Measurements from ENCODE around the gene IL32.

Gene IL32

DNA sequence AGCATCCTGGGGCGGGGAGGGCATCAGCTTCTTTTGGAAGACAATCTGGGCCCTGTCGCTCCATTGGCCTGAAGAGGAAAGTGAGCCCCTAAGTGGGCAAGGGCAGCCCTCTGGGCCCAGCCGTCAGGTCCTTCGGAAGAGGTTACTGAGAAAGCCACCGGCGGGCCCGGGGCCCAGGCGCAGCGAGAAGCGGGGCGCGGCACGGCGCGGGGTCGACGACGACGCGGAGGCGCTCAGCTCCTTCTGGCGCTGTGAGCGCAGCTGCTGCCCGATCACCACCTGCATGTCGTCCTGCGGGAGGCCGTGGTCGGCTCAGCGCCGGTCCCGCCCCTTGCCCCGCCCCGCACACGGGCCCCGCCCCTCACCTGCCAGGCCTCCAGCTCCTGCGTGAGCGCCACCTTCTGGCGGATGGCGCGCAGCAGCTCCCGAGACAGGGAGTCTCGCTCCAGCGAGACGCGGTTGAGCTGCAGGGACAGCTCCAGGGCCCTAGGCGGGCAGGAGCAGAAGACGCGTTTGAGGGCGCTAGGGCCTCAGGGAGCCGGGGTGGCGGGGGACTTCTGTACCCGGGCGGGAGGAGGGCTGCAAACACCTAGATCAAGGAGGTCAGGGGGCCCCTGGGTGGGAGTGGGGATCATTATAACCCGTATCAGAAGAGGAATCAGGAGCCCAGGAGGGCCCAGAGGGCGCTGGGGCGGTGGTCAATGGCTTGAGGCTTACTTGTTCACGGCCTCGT is 37.3 kb upstream of the IL32 start:
- DNase-seq: peak; percentile 84 to 97 (median 91)

DNA sequence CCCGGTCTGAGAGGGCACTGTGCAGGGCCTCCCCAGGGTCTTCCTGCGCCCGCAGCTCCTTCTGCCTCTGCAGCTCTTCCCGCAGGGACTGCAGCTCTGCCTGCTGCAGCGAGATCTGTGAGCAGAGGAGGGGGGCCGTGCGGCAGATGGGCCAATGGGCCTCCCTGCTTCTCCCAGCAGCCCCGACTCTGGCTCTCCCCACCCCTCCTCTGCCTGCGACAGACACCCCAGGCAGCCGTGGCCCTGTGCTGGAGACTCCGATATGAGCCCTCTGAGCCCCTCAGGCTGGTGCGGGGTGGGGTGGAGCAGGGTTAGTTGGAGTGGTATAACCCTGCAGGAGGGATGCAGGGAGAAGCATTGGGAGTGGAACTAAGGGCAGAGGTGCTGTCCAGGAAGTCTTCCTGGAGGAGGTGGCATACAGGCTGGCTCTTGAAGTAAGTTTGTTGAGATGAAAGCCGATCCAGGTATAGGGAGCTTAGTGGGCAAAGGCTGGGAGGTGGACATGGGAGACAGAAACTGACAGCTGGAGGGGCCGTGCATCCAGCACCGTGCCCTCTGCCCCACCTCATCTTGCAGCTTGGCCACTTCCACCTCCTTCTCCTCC is 36.6 kb upstream of the IL32 start:
- no peak for DNase-seq

DNA sequence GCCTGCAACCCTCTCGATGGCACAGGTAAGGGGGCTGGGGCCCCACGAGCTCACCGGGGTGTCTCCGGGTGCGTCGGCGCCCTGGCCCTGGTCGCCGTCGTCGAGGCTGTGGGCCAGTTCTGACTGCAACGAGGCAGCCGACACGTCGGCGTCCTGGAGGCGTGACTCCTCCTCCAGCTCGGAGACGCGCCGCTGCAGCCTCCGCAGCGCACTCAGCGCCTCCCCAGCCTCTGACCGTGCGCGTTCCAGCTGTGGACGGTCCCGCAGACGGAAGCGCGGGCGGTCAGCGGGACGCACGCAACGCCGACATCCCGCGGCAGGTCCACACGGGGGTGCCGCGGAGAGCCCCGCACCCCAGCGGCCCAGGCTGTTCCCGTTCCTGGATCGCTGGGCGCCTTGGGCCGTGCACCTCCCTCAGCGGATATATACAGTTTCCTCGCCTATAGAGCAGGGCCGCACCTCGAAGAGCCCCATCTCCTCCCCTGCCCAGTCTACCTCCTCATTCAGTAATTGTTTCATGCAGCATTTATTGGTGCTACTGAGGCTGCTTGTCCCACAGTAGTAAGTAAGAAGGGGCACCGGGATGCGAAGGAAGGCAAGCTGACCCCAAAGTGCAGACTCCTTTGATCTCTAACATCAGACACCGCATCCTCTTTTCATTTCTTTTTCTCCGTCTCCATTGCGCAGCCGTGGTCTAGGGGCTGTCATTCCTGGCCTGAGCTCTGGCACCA is 35.8 kb upstream of the IL32 start:
- DNase-seq: no peak

DNA sequence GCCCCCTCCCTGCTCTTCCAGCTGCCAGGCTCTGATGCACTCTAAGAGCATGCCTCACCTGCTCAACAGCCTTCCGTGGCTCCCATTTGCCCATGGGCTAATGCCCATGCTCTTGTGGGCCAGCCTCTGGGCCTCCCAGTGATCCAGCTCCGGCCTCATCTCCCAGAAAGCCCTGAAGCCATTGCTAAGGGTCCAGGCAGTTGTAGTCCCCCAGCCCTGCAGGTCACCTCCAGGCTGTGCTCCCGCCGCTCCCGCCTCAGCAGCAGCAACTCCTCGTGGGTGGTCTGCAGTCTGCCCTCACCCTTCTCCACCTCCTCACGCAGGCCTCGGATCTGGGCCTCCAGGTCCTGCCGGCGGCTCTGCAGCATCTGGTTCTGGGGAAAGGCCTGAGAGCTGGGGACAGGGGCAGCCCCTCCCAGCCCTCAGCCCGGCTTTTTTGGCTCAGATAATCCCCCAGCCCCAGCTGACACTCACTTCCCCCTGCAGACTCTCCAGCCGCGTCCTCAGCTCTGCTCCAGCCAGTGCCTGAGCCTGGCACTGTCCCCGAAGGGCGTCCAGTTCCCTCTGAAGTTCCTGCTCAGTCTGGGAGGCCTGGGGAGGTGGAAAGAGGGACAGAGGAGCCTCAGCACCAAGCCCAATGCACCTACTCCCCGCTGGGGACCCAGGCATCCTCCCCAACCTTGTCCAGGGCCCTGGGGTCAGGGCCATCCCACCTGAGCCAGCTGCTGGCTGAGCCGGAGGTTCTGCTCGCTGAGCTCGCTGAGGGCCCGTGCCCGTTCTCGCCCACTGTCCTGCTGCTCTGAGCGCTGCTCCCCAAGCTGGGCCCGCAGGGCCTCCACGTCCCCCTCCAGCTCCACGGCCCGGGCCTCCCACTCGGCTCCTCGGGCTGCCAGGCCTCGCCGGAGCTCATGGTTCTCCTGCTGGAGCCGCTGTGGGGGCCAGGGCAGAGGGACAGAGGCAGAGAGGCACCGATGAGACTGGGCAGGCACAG is 34.9 kb upstream of the IL32 start:
- no peak for DNase-seq

DNA sequence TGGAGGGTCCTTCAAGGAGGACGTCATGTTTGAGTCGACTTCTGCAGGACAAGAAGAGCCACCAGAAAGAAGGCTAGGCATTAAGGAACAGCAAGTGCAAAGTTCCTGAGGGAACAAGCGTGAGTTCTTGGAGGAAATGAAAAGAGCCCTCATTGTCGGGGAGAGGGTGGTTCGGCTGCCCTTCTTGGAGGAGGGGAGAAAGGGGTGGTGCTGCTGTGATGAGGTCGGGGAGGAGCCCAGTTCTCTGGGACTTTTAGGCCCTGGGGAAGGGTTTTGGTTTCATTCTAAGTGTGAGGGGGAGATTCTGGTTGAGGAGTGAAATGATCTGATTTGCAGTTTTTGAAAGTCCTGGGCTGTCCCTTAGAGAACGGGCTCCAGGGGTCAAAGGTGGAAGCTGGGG is 32.8 kb upstream of the IL32 start:
- DNase-seq: no peak

DNA sequence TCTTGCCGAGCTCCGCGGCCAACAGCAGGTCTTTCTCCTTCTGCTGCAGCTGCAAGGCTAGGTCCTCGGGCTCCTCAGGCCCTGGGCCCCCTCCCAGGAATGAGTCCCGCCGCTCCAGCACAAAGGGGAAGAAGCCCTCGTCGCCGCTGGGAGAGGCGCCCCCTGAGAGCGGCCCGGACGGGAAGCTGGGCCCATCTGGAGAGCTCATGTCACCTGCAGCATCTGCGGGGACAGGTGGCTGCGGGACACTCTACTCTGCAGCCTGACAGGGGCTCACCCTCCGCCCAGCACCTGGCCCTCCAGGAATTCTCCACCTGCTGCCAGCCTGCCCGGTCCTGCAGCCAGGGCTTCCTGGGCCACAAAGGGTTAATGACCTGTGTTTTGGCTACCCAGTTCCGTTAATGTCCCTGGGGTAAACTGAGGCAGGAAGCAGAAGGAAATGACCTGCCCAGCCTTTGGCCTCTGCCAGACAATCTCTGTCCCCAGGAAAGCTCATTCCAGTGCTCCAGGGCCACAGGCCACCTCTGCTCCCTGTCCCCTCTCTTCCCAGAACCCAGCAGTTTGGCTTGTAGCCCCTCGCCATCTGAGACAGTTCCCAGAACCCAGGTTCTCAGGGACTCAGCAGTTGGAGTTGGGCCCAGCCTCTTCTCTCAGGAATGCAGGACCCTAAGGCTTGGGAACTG is 30.0 kb upstream of the IL32 start:
- DNase-seq: no peak

DNA sequence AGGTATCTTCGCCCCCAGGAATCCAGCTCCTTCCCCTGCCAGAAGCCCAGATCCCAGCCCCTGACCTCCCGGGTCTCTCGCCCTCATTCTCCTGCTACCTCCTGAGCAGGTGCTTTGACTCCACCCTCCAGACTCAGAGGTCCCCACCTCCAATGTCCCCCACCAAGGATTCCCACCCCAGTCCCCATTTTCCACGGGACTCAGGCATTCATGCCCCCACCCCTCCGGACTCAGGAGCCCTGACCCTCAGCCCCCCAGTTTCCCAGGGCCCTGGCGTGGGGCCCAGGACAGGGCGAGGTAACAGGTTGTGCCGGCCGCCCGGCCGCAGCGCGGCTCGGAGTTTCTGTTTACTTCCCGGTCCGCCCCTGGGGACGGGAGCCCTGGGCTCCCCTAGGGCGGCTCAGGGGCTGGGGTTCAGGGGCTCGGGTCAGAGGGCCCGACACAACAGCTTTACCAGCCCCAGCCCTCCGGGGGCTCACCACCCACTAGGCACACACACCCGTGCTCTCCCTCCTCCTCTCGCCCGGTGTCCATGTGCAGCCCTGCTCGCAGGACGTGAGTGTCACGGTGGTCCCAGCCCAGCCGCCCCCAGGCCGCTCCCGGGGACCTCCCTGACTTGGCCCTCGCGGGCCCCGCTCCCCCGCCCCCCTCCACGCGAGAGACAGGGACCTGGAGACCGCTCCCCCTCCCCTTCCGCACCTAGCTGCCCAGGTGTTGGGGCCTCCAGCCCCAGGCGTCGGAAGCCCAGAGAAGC is 29.3 kb upstream of the IL32 start:
- DNase-seq: peak in 2 of 3 experiments; percentile 31 to 51

DNA sequence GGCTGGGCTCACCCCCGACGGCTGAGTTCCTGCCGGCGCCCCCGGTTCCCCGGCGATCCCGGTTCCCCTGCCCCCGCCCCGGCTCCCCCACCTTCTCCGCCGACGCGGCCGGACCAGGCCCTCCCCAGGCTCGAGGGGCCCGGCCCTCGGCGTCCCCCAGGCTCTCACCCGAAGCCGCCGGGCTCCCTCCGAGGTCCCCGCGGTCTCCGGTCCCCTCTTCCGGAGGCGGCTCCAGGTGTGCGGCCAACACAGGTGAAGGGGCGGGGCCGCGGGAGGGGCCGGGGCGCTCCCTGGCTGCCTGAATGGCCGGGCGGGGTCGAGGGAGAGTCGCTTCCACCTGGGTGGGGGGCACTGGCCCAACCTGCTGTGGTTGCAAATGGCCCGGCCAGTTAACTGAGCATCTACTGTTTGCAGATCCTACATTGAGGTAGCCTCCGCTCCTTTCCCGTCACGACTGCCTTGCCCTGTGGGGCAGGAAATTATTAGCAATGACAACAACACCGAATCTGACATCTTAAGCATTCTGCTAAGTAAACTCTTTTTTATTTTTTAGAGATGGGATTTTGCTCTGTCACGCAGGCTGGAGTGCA is 28.6 kb upstream of the IL32 start, which contains the start of gene BICDL2:
TSS of gene BICDL2 (minus strand) at position 219 of the 590 bp plus-strand sequence. CDS start 1,448 bp downstream, outside the sequence.
- DNase-seq: peak in 2 of 3 experiments; percentile 31 to 51

DNA sequence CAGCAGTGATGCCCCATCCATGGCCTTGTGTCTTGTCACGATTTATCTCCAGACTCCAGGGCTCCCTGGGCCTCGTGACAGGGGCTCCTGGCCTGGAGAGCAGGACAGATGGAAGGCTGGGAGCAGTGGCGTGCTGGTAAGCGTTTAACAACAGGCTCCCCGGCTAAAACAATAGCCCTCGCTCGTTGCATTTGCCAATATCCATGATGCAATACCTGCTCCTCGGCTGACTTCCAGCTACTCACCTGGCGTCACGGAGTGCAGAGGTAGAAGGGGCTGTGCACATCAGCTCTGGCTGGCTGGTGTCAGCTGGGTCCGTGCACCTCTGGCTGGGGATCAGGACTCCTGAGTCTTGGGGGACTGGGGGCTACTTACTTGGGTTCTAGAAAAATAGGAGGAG is 27.2 kb upstream of the IL32 start:
- DNase-seq: peak in 1 of 3 experiments; percentile 12

DNA sequence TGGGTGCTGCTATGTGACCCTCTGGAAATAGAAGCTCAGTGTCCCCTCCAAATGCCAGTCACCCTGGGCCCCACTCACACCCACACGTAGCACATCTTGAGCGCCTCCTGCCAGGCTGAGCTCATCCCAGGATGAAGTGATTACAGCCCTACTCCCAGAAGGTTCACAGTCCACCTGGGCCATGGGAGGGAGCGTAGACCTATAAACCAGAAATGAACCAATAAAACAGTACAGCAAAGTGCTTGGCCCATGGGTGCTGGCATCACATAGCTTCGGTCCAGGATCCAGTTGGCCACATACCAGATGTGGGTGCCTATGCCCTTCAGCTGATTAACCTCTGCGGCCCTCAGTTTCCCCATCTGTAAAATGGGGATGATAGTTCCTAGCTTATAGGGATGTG is 26.5 kb upstream of the IL32 start:
- no peak for DNase-seq

DNA sequence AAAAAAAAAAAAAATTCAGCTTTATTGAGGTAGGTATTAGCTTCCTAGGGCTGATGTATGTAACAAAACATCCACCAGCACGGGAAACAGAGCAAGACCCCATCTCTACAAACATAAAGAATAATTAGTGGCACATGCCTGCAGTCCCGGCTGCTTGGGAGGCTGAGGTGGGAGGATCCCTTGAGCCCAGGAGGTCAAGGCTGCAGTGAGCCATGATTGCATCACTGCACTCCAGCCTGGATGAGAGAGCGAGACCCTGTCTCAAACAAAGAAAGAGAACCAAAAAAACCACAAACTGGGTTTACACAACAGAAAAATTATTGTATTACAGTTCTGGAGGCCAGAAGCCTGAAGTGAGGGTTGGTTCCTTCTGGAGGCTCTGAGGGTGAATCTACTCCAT is 23.1 kb upstream of the IL32 start:
- no peak for DNase-seq

DNA sequence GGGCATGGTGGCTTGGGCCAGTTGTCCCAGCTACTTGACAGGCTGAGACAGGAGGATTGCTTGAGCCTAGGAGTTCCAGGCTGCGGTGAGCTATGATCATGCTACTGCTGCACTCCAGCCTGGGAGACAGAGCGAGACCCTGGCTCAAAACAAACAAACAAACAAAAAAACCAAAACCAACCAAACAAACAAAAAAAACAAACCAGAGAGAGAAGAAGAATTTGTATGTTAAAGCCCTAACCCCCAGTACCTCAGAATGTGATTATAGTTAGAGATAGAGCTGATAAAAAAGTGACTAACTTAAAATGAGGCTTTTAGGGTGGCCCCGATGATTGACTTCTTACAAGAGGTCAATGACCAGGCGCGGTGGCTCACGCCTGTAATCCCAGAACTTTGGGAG is 20.7 kb upstream of the IL32 start:
- DNase-seq: no peak

DNA sequence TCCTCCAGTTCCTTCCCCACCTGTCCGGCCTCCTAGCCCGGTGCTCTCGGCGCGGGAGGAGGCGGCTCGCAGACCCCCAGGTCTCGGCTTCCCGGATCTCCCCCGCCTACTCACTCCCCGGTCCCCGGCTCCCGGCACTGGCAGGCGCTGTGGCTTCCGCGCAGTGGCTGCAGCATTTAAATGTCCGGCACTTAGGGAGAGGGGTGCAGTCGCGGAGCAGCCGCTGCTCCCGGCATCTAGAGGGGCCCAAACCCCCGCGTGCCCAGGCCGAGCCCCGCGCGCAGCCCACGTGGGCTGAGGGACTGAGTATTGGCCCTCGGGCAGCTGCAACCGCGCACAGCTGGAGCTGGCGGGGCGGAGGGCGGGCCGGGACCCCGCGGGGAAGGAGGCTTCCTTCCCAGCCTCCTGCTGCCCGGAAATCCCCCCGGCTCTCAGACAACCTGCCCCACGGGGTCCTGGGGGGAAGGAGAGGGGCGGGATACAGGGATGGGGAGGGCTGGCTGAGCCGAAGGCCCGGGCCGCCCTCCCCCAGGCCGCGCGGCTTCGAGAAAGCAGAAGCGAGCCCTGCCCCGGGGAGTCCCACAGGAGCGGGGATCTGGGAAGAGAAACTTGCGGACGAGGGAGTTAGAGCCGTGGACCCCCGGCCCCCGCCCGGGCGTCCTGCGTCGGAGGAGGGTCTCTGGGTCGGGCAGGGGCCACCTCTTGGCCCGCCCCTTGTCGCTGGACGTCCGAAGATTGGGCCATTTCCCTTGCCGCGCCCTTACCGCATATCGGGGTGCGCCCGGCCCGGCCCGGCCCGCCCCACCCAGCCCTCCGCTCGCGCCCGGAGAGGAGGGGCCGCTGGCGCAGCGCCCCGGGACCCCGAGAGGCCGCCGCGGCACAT is 19.4 kb upstream of the IL32 start, which contains the start of gene MMP25:
TSS of gene MMP25 (plus strand) at position 804 of the 883 bp plus-strand sequence. CDS start 357 bp downstream, outside the sequence.
- peak in 2 of 3 experiments; percentile 58 to 59 for DNase-seq

DNA sequence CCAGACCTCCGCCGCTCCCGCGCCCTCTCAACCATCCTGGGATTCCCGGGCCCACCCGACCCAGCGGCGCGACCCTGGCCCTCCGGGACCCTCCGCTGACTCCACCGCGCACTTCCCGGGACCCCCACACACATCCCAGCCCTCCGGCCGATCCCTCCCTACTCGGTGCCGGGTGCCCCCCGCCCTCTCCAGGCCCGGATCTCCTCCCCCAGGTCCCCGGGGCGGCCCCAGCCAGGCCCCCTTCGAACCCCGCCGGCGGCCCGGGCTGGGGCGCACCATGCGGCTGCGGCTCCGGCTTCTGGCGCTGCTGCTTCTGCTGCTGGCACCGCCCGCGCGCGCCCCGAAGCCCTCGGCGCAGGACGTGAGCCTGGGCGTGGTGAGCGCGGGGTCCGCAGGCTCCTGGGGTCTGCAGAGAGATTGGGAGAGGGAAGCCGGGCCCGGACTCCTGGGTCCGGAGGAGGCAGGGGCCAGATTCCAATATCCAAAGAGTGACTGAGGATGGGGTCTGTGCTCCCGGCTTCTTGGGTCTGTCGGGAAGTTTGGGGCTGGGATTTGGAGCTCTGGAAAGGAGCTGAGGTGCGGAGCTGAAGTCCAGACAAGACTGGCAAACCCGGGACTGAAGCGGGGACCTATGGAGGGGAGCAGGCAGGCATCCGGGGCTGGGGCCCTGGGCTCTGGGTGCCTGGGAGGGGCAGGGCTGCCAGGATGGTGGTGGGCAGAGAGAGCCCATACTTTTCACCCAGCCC is 18.6 kb upstream of the IL32 start:
- DNase-seq: no peak

DNA sequence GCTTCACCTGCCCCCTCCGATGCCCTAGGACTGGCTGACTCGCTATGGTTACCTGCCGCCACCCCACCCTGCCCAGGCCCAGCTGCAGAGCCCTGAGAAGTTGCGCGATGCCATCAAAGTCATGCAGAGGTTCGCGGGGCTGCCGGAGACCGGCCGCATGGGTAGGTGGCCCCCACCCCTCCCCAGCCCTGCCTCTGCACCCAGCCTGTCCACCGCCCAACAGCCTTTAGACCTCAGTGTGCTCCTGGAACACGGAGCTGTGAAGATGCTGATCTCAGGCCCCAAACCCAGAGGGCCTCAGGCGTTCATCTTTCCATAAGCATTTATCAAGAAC is 18.1 kb upstream of the IL32 start:
- no peak for DNase-seq

DNA sequence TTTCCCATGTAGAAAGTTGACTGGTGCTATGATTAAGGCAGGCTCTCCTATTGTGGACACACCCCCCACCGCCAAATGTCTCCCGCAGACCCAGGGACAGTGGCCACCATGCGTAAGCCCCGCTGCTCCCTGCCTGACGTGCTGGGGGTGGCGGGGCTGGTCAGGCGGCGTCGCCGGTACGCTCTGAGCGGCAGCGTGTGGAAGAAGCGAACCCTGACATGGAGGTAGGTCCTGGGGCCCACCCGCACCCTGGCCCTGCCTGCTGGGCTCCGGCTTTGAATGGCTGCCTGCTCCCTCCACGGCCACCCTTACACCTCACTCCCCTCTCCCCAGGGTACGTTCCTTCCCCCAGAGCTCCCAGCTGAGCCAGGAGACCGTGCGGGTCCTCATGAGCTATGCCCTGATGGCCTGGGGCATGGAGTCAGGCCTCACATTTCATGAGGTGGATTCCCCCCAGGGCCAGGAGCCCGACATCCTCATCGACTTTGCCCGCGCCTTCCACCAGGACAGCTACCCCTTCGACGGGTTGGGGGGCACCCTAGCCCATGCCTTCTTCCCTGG is 15.4 kb upstream of the IL32 start:
- DNase-seq: no peak

DNA sequence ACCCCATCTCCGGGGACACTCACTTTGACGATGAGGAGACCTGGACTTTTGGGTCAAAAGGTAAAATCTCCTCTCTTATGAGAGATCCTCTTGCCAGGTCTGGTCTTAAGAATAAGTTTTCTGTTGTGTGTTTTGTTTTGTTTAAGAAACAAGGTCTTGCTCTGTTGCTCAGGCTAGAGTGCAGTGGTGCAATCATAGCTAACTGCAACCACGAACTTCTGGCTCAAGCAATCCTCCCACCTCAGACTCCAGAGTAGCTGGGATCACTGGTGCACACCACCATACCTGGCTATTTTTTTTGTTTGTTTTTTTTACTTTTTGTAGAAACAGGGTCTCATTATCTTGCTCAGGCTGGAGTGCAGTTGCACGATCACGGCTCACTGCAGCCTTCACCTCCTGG is 15.0 kb upstream of the IL32 start:
- no peak for DNase-seq

DNA sequence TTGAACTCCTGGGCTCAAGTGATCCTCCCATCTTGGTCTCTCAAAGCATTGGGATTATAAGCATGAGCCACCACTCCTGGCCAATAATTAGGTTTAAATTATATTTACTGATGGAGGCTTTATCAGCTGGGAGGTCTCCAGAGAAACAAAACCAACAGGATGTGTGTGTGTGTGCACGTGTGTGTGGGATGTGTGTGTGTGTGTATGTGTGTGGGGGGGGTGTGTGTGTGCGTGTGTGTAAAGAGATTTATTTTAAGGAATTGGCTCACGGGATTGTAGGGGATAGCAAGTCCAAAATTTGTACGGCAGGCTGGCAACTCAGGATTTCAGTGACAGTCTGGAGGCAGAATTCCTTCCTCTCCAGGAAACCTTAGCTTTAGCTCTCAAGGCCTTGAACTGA is 14.4 kb upstream of the IL32 start:
- DNase-seq: peak in 1 of 3 experiments; percentile 4

DNA sequence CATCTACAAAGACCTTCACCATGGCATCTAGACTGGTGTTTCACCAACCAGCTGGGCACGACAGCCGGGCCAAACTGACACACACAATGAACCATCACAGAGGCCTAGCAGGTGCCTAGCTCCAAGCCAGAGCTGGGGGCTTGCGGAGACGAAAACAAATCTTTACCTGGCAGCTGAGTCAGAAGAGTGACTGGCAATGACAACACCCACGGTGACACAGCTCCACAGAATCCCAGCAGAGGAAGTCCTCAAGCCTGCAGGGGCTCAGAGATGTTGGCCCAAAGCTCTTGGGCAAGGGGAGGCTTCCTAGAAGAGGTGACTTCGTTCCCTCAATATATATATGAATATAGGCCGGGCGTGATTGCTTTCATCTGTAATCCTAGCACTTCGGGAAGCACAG is 13.9 kb upstream of the IL32 start:
- no peak for DNase-seq
